Peyer's patch (tissue), 4 donors: Measurements from ENCODE around the gene MASP2.

Source experiments
- POLR2A ChIP-seq, 2 donors: fragments of 450-650 bp; IDR thresholded peaks; one replicate each; pipeline ENCODE4 v1.5.1; 2017; ENCODE audit warnings: antibody characterized with exemption in 2 of 2, mild to moderate bottlenecking in 2 of 2, moderate library complexity in 2 of 2
- TF ChIP-seq, protein P1 (sequence below), 6 experiments: fragments of 450-650 bp in 4 of 6; fragments of 200-600 bp in 2 of 6; sonication (generic) in 1 of 6; IDR thresholded peaks; one replicate each; pipeline ENCODE4 v1.5.1; 2017 to 2019; ENCODE audit warnings: antibody characterized with exemption in 6 of 6, mild to moderate bottlenecking in 3 of 6, moderate library complexity in 1 of 6

- TF ChIP-seq, protein P1, sequence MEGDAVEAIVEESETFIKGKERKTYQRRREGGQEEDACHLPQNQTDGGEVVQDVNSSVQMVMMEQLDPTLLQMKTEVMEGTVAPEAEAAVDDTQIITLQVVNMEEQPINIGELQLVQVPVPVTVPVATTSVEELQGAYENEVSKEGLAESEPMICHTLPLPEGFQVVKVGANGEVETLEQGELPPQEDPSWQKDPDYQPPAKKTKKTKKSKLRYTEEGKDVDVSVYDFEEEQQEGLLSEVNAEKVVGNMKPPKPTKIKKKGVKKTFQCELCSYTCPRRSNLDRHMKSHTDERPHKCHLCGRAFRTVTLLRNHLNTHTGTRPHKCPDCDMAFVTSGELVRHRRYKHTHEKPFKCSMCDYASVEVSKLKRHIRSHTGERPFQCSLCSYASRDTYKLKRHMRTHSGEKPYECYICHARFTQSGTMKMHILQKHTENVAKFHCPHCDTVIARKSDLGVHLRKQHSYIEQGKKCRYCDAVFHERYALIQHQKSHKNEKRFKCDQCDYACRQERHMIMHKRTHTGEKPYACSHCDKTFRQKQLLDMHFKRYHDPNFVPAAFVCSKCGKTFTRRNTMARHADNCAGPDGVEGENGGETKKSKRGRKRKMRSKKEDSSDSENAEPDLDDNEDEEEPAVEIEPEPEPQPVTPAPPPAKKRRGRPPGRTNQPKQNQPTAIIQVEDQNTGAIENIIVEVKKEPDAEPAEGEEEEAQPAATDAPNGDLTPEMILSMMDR (IDR thresholded peaks at IDR 0.05), result no peak
- no peak for TF ChIP-seq POLR2A (IDR thresholded peaks at IDR 0.05)
Measured at GRCh38 chr1:11046270-11046566, 821 bp downstream of the MASP2 start.
